ENCODE data around the gene TRIO.
A peak's percentile ranks its signal among the peaks of the same experiment; 100 is the strongest.

Gene TRIO

GRCh38 chr5:14167211-14167845 is 24.2 kb downstream of the TRIO start:
- DNase-seq (ENCODE audit: low read depth, low spot score), result no peak

DNA sequence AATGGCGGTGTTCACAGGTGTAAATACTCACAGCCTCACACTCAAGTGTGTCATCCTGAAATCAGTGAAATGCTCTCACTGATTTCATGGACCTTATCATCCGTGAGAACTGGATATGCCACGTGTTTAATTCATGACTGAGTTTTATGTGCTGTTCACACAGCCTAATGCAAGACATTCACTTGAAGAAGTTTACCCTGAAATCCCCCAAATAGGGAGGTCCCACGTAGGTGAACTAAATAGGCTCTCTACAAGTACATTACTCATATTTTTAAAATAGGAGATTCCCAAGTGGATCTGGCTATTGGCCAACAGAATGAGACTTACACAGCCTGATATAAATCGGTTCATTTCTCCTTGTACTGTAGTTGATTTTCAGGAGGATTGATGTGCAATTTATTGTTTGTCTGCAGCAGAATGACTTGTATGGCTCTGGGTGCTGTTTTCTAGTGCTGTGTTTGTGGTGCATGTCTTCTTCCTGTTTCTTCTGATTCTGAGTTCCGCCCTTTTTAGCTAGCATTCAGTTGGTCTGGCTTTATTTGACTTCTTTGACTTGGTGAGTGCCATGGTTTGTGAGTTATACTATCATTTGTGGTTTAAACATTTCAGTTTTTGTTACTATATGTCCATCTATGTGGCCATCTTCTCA is 25.1 kb downstream of the TRIO start:
- DNase-seq (ENCODE audit: low read depth, low spot score), result no peak

DNA sequence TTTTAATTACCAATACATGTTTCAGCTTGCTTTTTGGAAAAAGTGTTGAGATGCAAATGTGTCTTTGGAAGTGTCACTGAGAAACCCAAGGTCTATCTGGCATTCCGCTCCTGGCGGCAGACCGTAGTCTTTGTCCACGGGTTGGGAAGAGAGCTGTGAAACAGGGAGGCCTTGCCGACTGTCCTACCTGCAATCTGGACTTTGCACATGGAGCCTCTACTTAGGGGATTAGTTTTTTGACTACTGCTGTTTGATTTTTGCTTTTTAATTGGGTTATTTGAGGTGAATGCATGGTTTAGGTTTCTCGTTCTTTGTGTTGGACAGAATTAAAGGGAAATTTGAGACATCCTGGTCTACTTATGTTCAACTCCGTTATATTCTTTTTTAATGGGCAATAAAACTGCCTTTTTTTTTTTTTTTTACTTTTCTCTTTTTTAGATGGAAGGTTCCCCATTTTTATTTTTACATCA is 25.7 kb downstream of the TRIO start:
- DNase-seq (ENCODE audit: low read depth, low spot score), result no peak

DNA sequence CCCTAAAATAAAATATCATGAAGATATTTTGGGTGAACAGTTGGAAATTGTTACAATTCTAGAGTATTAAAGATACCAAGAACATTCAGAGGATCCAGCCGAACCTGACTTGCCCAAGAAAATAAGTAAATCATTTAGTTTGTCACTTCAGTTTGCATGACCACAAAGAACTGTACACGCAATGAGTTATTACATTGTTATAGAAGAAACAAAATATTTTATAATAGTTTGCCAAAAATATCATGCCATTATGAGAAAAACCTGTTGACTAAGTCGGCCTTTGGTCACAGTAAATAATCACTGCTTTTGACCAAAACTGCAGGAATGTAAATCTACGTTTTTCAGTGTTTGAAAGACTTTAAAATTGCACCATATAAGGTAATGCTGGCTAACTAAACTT is 27.9 kb downstream of the TRIO start:
- no peak for DNase-seq (ENCODE audit: low read depth, low spot score)

- no peak for DNase-seq (ENCODE audit: low read depth, low spot score)
Measured at GRCh38 chr5:14171621-14172020, 28.5 kb downstream of the TRIO start.

DNA sequence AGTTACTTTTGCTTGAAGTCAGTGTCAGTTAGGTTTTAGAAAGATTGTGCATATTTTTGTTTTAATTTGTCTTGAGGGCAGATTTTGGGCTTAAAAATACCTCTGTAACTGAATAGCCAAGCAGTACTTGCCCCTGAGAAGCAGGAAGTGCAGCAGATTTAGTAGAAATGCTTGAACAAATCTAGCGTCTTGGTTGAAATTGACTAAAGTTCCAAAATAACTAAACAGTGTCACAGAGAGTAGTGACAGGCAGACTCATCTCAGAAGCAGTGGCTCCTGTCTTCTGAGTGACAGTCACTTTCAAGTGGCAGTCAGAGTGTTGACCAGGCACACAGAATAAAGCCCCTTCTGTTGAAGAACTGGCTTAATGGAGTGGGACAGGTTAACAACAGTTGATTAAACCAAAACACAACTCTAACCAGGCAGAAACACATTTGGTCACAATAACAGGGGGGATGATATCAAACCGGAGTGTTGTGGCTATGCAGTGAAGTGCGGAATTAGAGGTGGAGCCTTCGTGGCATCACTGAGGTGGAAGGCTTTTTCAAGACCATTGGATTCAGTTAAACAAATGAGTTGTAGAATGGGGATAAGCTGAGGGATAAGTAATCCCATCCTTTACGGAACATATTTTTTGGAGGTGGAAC is 29.1 kb downstream of the TRIO start:
- no peak for DNase-seq (ENCODE audit: low read depth, low spot score)

DNA sequence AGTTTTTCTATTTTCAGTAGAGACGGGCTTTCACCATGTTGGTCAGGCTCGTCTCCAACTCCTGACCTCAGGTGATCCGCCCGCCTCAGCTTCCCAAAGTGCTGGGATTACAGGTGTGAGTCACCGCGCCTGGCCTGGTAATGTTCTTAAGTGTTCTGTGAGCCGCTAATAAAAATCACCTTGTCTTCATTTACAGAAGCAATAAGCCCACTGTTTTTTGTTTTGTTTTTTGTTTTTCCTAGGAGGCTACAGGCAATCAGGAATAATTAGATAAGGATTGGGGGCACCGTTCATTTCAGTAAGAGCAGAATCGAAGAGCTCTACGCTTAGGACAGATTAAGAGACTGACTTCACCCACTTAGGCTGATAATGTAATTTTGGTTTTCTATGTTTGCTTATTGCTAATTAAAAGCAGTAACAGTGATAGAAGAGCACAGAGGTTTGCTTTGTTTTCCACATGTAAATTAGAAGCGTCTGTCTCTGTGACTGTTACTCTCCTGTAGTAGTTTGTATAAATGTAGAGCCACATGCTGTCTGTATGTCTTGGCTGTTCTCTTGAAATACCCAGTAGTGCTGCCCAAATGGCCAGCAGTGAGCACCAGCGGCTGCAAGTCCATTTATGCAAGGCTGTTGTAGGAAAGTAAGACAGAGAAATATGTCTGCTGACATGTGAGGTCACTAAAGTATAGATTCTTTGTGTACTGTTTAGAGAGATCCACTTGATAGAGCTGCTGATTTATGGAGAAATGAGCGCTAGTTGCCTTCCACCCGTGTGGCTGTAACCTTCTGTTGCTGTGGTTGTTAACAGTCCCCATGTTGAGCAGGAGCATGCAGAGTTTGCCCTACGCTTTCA is 30.5 kb downstream of the TRIO start:
- DNase-seq (ENCODE audit: low read depth, low spot score), result no peak

DNA sequence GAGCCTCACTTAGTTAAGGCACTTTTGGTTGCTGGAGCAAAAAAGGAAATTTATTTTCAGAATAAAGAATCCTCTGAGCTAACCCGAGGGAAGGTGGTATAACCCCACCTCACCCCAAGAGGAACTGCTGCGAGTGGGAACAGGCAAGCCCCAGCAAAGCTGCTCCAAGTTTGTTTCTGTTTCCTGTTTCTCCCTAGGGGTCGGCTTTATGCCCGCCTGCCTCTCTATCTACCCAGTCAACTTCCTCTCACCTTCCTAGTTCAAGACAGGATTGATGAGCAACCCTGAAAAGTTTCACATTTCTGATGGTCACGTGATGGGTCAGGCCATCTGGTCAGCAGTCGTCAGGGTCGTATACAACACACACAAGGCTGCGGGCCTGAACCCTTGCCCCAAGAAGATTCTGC is 31.1 kb downstream of the TRIO start:
- DNase-seq (ENCODE audit: low read depth, low spot score), result peak; percentile 82

- DNase-seq (ENCODE audit: low read depth, low spot score), result no peak
Measured at GRCh38 chr5:14175381-14175780, 32.2 kb downstream of the TRIO start.

- no peak for DNase-seq (ENCODE audit: low read depth, low spot score)
Measured at GRCh38 chr5:14176888-14177287, 33.7 kb downstream of the TRIO start.

DNA sequence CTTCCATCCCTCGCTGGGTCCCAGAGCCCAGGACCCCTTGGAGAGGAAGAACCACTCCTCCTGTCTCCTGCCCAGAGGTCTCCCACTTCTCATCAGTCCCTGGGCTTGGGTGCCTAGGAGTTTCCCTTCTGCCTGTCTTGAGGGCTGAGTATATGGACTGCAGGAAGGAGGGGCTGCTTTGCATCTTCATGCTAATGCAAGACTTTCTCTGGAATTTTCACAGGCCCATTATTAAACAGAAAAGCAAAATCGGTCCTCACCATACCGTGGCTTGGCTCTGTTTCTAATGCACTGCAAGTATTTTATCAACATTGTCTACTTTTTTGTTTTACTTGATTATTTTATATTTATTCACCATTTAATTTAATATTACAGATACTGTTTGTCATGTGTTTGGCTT is 34.5 kb downstream of the TRIO start:
- no peak for DNase-seq (ENCODE audit: low read depth, low spot score)

DNA sequence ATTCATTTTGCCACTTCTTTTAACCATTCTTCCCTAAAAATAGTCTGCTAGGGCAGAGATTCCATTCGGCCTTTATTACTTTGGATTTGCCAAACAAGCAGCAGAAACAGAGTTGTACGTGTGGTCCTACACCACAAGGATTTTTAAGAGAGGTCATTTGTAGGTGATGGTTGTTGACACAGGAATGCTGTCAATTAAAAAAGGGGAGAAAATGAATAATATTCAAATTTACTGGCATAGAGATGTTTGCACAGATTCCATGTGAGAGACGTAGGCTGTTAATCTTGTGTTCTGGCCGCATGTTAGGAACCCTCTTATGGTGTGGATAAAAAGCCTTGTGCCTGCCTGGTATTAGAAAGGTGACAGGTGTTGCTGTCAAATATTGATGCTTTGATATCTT is 34.9 kb downstream of the TRIO start:
- DNase-seq (ENCODE audit: low read depth, low spot score), result no peak

- peak; percentile 92 for DNase-seq (ENCODE audit: low read depth, low spot score)
Measured at GRCh38 chr5:14178671-14179211, 35.6 kb downstream of the TRIO start.

DNA sequence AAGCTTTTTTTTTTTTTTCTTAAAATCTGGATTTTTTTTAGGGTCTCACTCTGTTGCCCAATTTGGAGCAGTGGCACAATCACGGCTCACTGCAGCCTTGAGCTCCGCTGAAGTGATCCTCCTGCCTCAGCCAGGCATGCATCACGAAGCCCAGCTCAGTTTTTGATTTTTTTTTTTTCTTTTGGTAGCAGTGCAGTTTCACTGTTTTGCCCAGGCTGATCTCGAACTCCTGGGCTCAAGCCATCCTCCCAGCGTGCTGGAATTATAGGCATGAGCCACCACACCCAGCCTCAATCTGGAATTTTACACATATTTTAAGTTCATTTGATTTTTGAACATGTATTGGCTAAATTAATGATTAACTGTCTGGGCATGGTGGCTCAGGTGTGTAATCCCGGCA is 36.3 kb downstream of the TRIO start:
- no peak for DNase-seq (ENCODE audit: low read depth, low spot score)

- DNase-seq (ENCODE audit: low read depth, low spot score), result peak; percentile 55
Measured at GRCh38 chr5:14180437-14180836, 37.3 kb downstream of the TRIO start.

DNA sequence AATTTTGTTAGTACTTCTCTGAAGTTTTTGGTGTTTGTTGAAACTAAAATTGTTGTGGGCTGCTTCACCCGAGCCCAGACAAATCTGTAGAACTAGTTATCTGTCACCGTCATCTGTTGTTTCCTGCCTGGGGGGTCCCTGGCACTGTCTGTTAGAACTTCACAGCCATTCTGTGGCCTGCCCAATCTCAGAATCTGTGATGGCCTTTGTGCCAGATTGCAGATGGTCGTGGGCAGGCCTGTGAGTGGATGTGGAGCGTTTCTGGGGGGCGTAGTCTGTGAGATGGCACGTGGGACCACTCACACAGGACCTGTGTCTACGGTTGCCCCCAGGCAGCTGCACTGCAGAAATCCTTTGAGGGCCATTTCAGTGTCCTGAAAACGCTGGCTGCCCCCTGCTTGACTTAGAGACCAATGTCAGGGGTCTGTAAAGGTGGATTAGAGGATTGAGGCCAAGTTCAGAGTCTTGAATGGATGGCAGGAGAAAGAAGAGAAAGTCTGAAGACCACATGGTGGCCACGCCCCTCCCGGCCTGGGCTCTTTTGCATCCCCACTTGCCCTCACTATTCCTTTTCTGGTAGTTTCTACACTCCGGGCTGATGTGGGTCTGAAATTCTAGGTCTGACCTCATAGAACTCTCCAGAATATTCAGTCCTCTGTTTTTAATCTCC is 38.3 kb downstream of the TRIO start:
- peak; percentile 54 for DNase-seq (ENCODE audit: low read depth, low spot score)

GRCh38 chr5:14182761-14183160 is 39.6 kb downstream of the TRIO start:
- no peak for DNase-seq (ENCODE audit: low read depth, low spot score)

DNA sequence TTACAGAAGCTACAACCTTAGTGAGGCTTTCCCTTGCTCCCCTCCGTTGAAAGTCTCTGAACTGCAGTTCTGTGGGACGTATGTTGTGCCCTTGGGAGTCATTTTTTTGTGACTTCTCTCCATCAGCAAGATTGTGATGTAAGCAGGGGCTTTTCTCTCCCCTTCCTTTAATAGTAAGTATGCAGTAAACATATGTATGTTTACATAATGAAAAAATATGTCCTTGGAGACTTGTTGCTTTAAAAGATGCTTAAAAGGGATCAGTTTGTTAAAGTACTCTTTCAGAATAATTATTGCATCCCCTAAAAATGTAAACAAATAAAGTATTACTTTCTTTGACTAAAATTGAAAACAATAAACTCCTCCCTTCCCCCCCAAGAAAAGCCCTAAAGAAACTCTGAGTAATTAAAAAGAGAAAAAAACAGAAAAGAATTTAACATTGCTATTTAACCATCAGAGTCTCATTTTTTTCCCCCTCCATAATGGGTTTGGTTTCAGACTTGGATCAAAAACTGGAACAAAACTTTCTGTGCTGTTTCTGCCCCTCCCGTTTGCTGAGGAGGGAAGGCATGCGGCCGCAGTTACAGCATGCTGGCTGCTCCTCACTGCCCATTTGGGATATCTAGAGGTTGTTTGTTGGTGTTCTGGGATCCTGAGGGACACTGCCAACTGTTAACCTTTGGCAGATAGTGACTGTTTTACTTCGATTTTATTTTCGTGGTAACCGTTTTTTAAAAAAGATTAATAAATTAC is 40.2 kb downstream of the TRIO start:
- DNase-seq (ENCODE audit: low read depth, low spot score), result no peak

DNA sequence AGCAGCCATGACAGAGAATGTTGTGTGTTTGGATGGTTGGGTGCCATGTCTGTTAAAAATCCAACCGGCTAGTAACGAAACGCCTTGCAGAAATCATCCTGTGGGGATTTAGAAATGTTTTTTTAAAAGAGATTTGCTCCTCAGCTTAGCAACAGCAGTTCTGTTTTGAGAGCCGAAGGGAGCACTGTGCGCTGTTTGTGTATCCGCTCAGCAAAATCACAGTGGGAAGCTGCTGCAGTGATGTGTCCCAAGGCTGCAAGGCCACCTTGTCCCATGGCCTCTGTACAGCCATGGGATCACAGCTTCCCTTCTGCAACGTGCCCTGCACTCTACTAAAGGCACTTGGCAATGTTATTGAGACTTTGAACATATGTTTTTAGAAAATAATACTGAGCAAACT is 40.9 kb downstream of the TRIO start:
- DNase-seq (ENCODE audit: low read depth, low spot score), result no peak

DNA sequence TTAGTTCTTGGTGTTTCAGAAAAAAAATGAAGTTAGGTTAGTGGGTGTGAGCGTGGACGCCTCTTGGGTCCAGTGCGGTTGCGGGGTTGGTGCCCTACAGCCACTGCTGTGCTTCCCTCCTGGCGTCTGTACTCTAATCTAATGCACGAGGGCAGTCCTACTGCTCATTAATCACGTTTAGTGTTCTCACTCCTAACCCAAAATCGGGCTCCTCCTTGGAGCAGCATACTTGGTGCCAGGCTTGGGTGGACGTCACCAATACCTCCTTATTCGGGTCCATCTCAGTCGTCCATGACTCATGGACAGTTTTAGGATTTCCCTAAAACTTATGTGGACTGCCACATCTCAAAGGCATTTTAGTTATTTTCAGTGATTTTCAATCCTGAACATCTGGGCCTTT is 41.6 kb downstream of the TRIO start:
- DNase-seq (ENCODE audit: low read depth, low spot score), result no peak
